Transverse colon (tissue), 4 donors: ENCODE results near the gene SBF2. TPM values are rescaled to one million over a fixed set of nuclear protein-coding genes. Genes with fewer than 3 reads are reported as not detected.

ENCODE experiments used
- DNase-seq: peaks from one replicate; pipeline ENCODE4 v3.0.0-alpha.2; 2019
- H3K27ac ChIP-seq, 4 donors: fragments of 200-600 bp; sonication (generic); 2 replicates each; pipeline ENCODE4 v1.5.1; 2016 to 2018; ENCODE audit warnings: inconsistent platforms in 4 of 4
- H3K27me3 ChIP-seq: fragments of 200-600 bp; sonication (generic); 2 replicates; pipeline ENCODE4 v1.5.1; 2017; ENCODE audit warnings: inconsistent platforms
- H3K36me3 ChIP-seq, 4 donors: fragments of 200-600 bp; sonication (generic); 2 replicates each; pipeline ENCODE4 v1.5.1; 2017 to 2019; ENCODE audit warnings: inconsistent platforms in 4 of 4
- H3K4me1 ChIP-seq, 4 donors: fragments of 200-600 bp; sonication (generic); 2 replicates each; pipeline ENCODE4 v1.5.1; 2017 to 2020; ENCODE audit warnings: inconsistent platforms in 4 of 4
- H3K4me3 ChIP-seq, 4 donors: fragments of 200-600 bp; sonication (generic); 1 replicate in 1 of 4; 2 replicates in 3 of 4; pipeline versions ENCODE4 v1.5.1 to v1.6.1; 2017 to 2019; ENCODE audit warnings: inconsistent platforms in 4 of 4
- H3K9me3 ChIP-seq, 2 donors: fragments of 200-600 bp; sonication (generic); 2 replicates each; pipeline ENCODE4 v1.5.1; 2017 to 2019; ENCODE audit warnings: inconsistent platforms in 2 of 2
- EP300 ChIP-seq: sonication (generic); formaldehyde crosslinking; IDR thresholded peaks from one replicate; pipeline ENCODE4 v1.6.1; 2017; ENCODE audit warnings: antibody characterized with exemption, low read depth
- POLR2A ChIP-seq: fragments of 450-650 bp; IDR thresholded peaks from one replicate; pipeline ENCODE4 v1.6.1; 2016; ENCODE audit warnings: antibody characterized with exemption, mild to moderate bottlenecking, moderate library complexity
- POLR2AphosphoS5 ChIP-seq, 3 donors: sonication (generic); formaldehyde crosslinking; IDR thresholded peaks; one replicate each; pipeline ENCODE4 v1.6.1; 2016; ENCODE audit warnings: antibody characterized with exemption in 3 of 3
- WGBS, 2 donors: methylation state at CpG; one replicate each; pipeline ENCODE4 v1.1.5; 2018; ENCODE audit warnings: low coverage in 1 of 2; 5-methylcytosine and 5-hydroxymethylcytosine counted together
- in situ Hi-C, 4 donors: fragments of 200-750 bp; cut with MboI; loops; one replicate each; pipeline versions ENCODE4 v1.15.0 to v1.15.1; 2017; ENCODE audit warnings: low sequenced_read_pairs in 3 of 4, low pct_ligation_motif_present in 1 of 4, low pct_unique_long_range_greater_than_20kb in 1 of 4
- intact Hi-C: fragments of 100-400 bp; cut with DNase I; formaldehyde crosslinking; loops from one replicate; pipeline ENCODE4 v1.15.1; 2023; ENCODE audit warnings: low total_unique reads
- total RNA-seq, 4 donors: library from RNA; depleted of rRNA; stranded (reverse); fragments of >200 nt; gene quantifications; one replicate each; pipeline ENCODE4 v1.1.0, GENCODE V29; 2016
- TF ChIP-seq, protein P1 (sequence below), 5 experiments: fragments of 200-600 bp in 3 of 5; fragments of 450-650 bp in 2 of 5; sonication (generic) in 3 of 5; IDR thresholded peaks; 1 replicate in 2 of 5; 2 replicates in 3 of 5; pipeline ENCODE4 v1.5.1; 2016 to 2017; ENCODE audit warnings: antibody characterized with exemption in 5 of 5, inconsistent platforms in 3 of 5, mild to moderate bottlenecking in 2 of 5, moderate library complexity in 1 of 5

Gene SBF2
- total RNA-seq, 4 donors from 2014 or later, result 46.4 to 71.0 (median 54.8) TPM

- in situ Hi-C loops (no loop called here), intact Hi-C loops (no loop called here)
- Histone ChIP-seq H3K4me1 (peaks cover 0 to 30% (median 7%) of the 10 kb centered on the region in 4 donors), H3K27ac (no peak overlapping the region), H3K9me3 (no peaks in the 10 kb centered on the region), H3K4me3 (no peak overlapping the region), H3K36me3 (no peaks in the 10 kb centered on the region), H3K27me3 (no peaks in the 10 kb centered on the region)
- 80 to 83% methylated on average over 1 of the region's 1 CpG for WGBS, 2 donors
- TF ChIP-seq POLR2A, result no peak
- no peak for TF ChIP-seq POLR2AphosphoS5 (IDR thresholded peaks at IDR 0.05)
- TF ChIP-seq, protein P1, sequence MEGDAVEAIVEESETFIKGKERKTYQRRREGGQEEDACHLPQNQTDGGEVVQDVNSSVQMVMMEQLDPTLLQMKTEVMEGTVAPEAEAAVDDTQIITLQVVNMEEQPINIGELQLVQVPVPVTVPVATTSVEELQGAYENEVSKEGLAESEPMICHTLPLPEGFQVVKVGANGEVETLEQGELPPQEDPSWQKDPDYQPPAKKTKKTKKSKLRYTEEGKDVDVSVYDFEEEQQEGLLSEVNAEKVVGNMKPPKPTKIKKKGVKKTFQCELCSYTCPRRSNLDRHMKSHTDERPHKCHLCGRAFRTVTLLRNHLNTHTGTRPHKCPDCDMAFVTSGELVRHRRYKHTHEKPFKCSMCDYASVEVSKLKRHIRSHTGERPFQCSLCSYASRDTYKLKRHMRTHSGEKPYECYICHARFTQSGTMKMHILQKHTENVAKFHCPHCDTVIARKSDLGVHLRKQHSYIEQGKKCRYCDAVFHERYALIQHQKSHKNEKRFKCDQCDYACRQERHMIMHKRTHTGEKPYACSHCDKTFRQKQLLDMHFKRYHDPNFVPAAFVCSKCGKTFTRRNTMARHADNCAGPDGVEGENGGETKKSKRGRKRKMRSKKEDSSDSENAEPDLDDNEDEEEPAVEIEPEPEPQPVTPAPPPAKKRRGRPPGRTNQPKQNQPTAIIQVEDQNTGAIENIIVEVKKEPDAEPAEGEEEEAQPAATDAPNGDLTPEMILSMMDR (IDR thresholded peaks at IDR 0.05), result no peak
- TF ChIP-seq EP300, result no peak
- DNase-seq, result no peak
Observed at GRCh38 chr11:10283991-10284390, 10.0 kb downstream of the SBF2 start.

DNA sequence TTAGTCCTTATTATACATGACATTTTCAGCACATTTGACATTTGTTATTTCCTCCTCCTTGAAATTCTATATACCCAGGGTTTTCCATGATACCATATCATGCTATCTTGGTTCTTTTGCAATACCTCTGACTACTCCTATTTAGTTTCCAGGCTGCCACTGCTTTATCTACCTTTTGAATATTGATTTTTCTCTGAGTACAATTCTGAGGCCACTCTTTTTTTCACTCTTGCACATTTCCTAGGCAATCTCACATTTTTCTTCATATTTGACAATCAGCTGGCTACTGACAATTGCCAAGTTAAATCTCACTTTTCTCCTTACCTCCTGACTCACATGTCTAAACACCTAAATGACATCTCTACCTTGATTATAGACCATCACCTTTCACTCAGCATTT lies 11.9 kb downstream of the SBF2 start:
- H3K4me3 ChIP-seq, result no peak overlapping the region
- intact Hi-C loops, result no loop called here
- no peaks in the 10 kb centered on the region for H3K9me3 ChIP-seq
- H3K27me3 ChIP-seq, result no peaks in the 10 kb centered on the region
- H3K36me3 ChIP-seq, result no peaks in the 10 kb centered on the region
- DNase-seq, result no peak
- TF ChIP-seq, protein P1 (IDR thresholded peaks at IDR 0.05), result no peak
- TF ChIP-seq EP300, result no peak
- no peak for TF ChIP-seq POLR2AphosphoS5 (IDR thresholded peaks at IDR 0.05)
- TF ChIP-seq POLR2A, result no peak
- no peak overlapping the region for H3K27ac ChIP-seq
- in situ Hi-C loops, result no loop called here
- H3K4me1 ChIP-seq, result peaks cover 0 to 24% (median 5%) of the 10 kb centered on the region in 4 donors

DNA sequence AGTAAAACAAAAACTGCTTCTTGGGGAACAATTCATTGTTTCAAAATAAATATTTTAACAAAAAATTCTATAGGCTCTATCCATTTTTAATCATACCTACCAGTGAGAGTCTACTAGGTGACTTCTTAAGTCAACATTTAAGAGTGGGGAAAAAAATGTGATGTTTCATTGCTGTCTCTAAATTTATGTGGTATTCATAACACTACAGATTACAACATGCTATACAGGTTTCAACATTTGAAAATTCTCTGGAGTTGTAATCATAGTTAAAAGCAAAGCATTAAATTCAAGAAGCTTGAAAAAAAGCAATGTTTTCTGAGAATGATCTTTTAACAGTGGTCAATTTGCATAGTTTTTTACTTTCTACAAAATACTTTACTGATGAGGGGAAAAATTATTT lies 18.3 kb downstream of the SBF2 start:
- Histone ChIP-seq H3K36me3 (no peaks in the 10 kb centered on the region), H3K9me3 (no peaks in the 10 kb centered on the region), H3K4me3 (no peak overlapping the region), H3K27ac (no peak overlapping the region), H3K4me1 (peaks cover 0 to 9% (median 0%) of the 10 kb centered on the region in 4 donors), H3K27me3 (no peaks in the 10 kb centered on the region)
- in situ Hi-C loops (no loop called here), intact Hi-C loops (no loop called here)
- DNase-seq, result no peak
- TF ChIP-seq, protein P1 (IDR thresholded peaks at IDR 0.05), result no peak
- TF ChIP-seq EP300, result no peak
- no peak for TF ChIP-seq POLR2A
- TF ChIP-seq POLR2AphosphoS5 (IDR thresholded peaks at IDR 0.05), result no peak

DNA sequence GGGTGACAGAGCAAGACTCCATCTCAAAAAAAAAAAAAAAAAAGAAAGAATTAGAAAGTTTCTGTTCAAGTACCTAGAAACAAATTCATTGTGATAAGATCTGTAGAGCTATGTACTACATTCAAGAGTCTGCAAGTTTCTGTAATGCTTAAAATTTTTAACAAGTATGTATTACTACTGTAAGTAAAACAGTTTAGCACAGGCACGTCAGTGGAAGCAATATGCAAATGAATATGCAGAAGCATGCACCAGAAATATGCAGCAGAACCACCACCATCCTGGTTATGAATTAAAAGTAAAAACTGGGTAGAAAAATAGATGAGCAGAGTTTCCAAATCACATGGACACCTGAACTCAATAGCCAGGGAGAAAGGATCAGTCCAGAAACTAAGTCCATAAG lies 19.3 kb downstream of the SBF2 start:
- Histone ChIP-seq H3K27me3 (no peaks in the 10 kb centered on the region), H3K27ac (no peak overlapping the region), H3K4me1 (peaks cover 0 to 9% (median 0%) of the 10 kb centered on the region in 4 donors), H3K9me3 (no peaks in the 10 kb centered on the region), H3K36me3 (no peaks in the 10 kb centered on the region), H3K4me3 (no peak overlapping the region)
- WGBS, 2 donors, result 67 to 80% methylated on average over 1 of the region's 1 CpG
- TF ChIP-seq, protein P1 (IDR thresholded peaks at IDR 0.05), result no peak
- TF ChIP-seq EP300, result no peak
- TF ChIP-seq POLR2AphosphoS5 (IDR thresholded peaks at IDR 0.05), result no peak
- no peak for TF ChIP-seq POLR2A
- in situ Hi-C loops, result no loop called here
- DNase-seq, result no peak
- intact Hi-C loops, result no loop called here
